T-cell (primary cell): Measurements from ENCODE around the gene NUB1. TPM values are rescaled to one million over a fixed set of nuclear protein-coding genes. Genes with fewer than 3 reads are reported as not detected.
A peak's percentile ranks its signal among the peaks of the same experiment; 100 is the strongest.

Experiments
- ATAC-seq, 4 experiments: fragments of 200-7000 bp in 3 of 4; fragments of 150-1000 bp in 1 of 4; cut with Tn5 transposase; replicated peaks in 1 of 4; 1 replicate in 3 of 4; 2 replicates in 1 of 4; pipeline ENCODE4 v1.10.0; 2021; ENCODE audit warnings: moderate library complexity in 3 of 4, mild to moderate bottlenecking in 2 of 4, moderate number of reproducible peaks in 1 of 4
- CTCF ChIA-PET, 2 donors: fragments of 300-600 bp; sonication (Branson Sonifier 250); formaldehyde crosslinking; loops; one replicate each; lab custom pipeline; 2022; ENCODE audit warnings: antibody characterized with exemption in 2 of 2; lab: Charles Lee
- POLR2A ChIA-PET, 2 donors: fragments of 300-600 bp; sonication (Branson Sonifier 250); formaldehyde crosslinking; loops; one replicate each; lab custom pipeline; 2022; ENCODE audit warnings: antibody characterized with exemption in 2 of 2; lab: Charles Lee
- DNase-seq, 35 experiments: peaks; one replicate each; pipeline versions ENCODE4 v3.0.0 to v3.0.0-alpha.2; 2013 to 2023
- H3K27ac ChIP-seq: one replicate; pipeline ENCODE4 v1.5.1; 2013; ENCODE audit warnings: low read length
- H3K27me3 ChIP-seq, 2 experiments: replicated peaks in 1 of 2; 1 replicate in 1 of 2; 2 replicates in 1 of 2; pipeline versions ENCODE4 v1.6.1 to v1.7.0; 2013; ENCODE audit warnings: low read length in 1 of 2, mixed read lengths in 1 of 2; ENCODE audit not compliant: control insufficient read depth in 2 of 2, insufficient read depth in 2 of 2; ENCODE audit errors: extremely low read depth in 1 of 2
- H3K36me3 ChIP-seq, 2 donors: 1 replicate in 1 of 2; 2 replicates in 1 of 2; pipeline versions ENCODE4 v1.6.1 to v1.7.0; 2013; ENCODE audit warnings: low read length in 1 of 2; ENCODE audit not compliant: control insufficient read depth in 2 of 2, insufficient read depth in 1 of 2; ENCODE audit errors: extremely low read depth in 1 of 2
- H3K4me1 ChIP-seq, 2 experiments: 1 replicate in 1 of 2; 2 replicates in 1 of 2; pipeline versions ENCODE4 v1.6.1 to v1.7.0; 2013; ENCODE audit warnings: low read length in 2 of 2, mixed read lengths in 1 of 2; ENCODE audit not compliant: insufficient read depth in 2 of 2, control insufficient read depth in 1 of 2; ENCODE audit errors: extremely low read depth in 1 of 2
- H3K4me3 ChIP-seq, 2 donors: 1 replicate in 1 of 2; 2 replicates in 1 of 2; pipeline versions ENCODE4 v1.5.1 to v1.7.0; 2013; ENCODE audit warnings: mild to moderate bottlenecking in 2 of 2, low read length in 1 of 2, moderate library complexity in 1 of 2; ENCODE audit not compliant: control insufficient read depth in 1 of 2; ENCODE audit errors: extremely low read depth in 1 of 2
- H3K9me3 ChIP-seq: 2 replicates; pipeline ENCODE4 v1.7.0; 2013
- H3K27ac Mint-ChIP-seq, 2 donors: one replicate each; pipeline ENCODE4 v1.8.0; 2020 to 2021; ENCODE audit warnings: mild to moderate bottlenecking in 2 of 2, mixed read lengths in 2 of 2
- H3K27me3 Mint-ChIP-seq, 2 donors: one replicate each; pipeline ENCODE4 v1.8.0; 2021 to 2022; ENCODE audit warnings: mixed read lengths in 2 of 2
- H3K36me3 Mint-ChIP-seq: one replicate; pipeline ENCODE4 v1.8.0; 2021; ENCODE audit warnings: mixed read lengths
- H3K4me1 Mint-ChIP-seq, 3 donors: one replicate each; pipeline ENCODE4 v1.8.0; 2020 to 2022; ENCODE audit warnings: mixed read lengths in 3 of 3, mild to moderate bottlenecking in 1 of 3
- H3K4me3 Mint-ChIP-seq, 3 donors: one replicate each; pipeline ENCODE4 v1.8.0; 2020 to 2022; ENCODE audit warnings: mild to moderate bottlenecking in 3 of 3, mixed read lengths in 3 of 3, moderate library complexity in 3 of 3
- H3K9me3 Mint-ChIP-seq, 3 donors: one replicate each; pipeline ENCODE4 v1.8.0; 2020 to 2022; ENCODE audit warnings: mixed read lengths in 3 of 3
- WGBS: methylation state at CpG from one replicate; pipeline ENCODE4 v1.1.5; 2013; ENCODE audit warnings: missing lambda C conversion rate; ENCODE audit not compliant: insufficient coverage; 5-methylcytosine and 5-hydroxymethylcytosine counted together
- total RNA-seq, 35 experiments: library from RNA in 6 of 35; stranded (reverse) in 6 of 35; fragments of 120-200 nt in 1 of 35; gene quantifications; one replicate each; pipeline versions ENCODE4 v1.2.1 to v1.2.4 and lab custom pipeline; 2013 to 2026

Gene NUB1
- total RNA-seq, 5 donors from 2014 or later (not counting 1 experiment from before 2014, with no cell fraction given) = 77.4 to 98.9 (median 87.7) TPM

DNA sequence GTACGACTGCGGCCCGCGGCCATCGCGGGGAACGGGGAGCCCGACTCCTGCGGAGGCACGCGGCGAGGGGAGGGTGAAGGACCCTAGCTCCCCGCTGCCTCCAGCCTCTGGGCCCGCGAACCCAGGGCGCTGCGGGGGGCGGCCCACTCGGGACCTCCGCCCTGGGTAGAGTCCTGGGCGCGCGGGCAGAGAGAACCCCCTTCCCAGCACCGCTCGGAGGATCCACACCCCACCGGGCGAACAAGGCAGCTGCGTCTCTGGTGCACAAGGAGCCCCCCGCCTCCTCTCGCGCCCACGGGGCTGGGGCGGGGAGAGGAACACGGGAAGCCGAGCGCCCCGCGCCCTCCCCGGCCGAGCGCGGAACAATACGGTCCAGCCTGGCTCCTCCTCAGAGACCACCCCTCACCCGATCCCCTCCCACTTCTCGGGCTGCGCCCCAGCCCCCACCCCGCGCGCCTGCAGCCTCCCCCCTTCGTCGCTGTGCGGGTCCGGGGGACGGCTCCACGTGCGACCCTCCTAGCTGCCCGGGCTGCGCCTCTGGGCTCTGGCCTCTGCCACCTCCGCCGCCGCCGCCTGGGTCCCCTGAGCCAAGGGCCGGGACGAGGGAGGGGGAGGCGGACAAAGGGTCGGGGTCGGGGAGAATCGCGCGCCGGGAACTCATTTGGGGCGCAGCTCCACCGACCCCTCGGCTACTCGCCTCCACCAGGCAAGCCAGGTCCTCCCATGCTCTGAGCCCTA lies 68.2 kb downstream of the NUB1 start, which contains the start of gene WDR86:
TSS of gene WDR86 (minus strand) at position 372 of the 738 bp plus-strand sequence. CDS start 449 bp downstream, outside the sequence.
- Mint-ChIP-seq H3K9me3 (no peaks in the 10 kb centered on the region), H3K4me1 (peaks cover 30 to 49% (median 37%) of the 10 kb centered on the region in 3 donors), H3K27ac (peak within 1 kb of the TSS; percentile 87 to 93), H3K27me3 (peaks cover 8 to 30% of the 10 kb centered on the region in 2 donors), H3K36me3 (peaks cover 4% of the 10 kb centered on the region), H3K4me3 (peak within 1 kb of the TSS; percentile 76 to 82 (median 78))
- Histone ChIP-seq H3K9me3 (no peaks in the 10 kb centered on the region), H3K27me3 (peaks cover 2 to 43% of the 10 kb centered on the region in 2 experiments), H3K4me3 (peak within 1 kb of the TSS; percentile 59 to 63), H3K36me3 (no peaks in the 10 kb centered on the region), H3K4me1 (peaks cover 0 to 51% of the 10 kb centered on the region in 2 experiments), H3K27ac (peak within 1 kb of the TSS; percentile 94)
- DNase-seq (peak in 16 of 35 experiments; percentile 12 to 52 (median 28)), ATAC-seq (peak in 3 of 4 experiments; percentile 14 to 45 (median 36))
- POLR2A ChIA-PET = interaction anchor here in 1 of 2 donors (0.6 to 0.7 kb wide), 2 partner anchors 70 to 110 kb away, joined by 4 to 6 read pairs; partner anchors contain the start of gene RHEB
- CTCF ChIA-PET = interaction anchor here in 1 of 2 donors (0.6 kb wide), 1 partner anchor 98 kb away, joined by 3 read pairs; no protein-coding TSS in a partner anchor
- 3% methylated on average over 67 of the region's 75 CpGs for WGBS

DNA sequence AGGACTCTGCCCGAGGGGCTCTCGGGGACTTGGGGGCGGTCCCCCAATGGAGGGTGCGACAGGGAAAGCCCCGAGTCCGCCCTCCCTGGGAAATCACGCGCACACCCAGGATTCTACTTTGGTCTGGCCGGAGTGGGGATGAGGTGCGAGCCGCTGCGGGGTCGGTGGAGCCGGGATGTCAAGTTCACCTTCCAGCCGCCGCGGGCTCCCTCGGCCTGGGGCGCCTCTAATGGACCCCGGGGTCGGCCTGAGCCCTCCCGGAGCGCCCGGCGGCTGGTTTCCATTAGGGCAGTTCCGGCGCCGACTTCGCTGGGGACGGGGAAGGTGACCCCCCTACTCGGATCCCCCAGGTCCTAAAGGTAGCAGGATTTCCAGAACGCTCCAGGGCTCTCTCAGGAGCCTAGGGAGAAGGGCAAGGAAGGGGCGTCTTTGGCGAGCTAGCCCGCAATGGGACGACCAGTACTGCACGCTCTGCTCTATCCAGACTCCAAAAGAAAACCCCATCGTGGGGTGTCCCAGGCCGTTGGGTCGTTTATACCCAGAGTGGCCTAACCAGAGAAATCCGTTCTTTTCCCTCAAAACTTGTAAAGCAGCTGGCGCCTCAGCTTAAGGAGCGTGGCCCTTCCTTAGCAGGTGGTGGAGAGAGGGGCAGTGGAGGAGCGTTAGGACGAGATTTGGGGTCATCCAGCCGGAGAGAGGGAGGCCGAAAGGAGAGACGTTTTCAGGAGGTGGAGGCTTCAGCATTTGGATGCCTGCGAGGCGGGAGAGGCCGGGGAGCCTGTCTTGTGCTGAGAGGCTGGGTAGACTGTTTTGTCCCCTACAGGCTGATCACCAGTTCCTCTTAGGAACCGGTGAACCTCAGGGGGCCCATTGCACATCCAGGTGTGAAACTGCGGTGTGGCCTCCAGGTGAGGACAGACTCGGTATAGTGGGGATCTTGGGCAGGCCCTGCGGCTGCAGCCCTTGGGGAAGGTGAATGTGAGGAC lies 69.1 kb downstream of the NUB1 start:
- H3K4me1 ChIP-seq = peaks cover 0 to 46% of the 10 kb centered on the region in 2 experiments
- Mint-ChIP-seq H3K27me3 (peaks cover 8 to 30% of the 10 kb centered on the region in 2 donors), H3K4me3 (peak overlapping the region; percentile 67 to 69 (median 67)), H3K27ac (peak overlapping the region; percentile 22 to 61), H3K4me1 (peaks cover 30 to 43% (median 37%) of the 10 kb centered on the region in 3 donors), H3K9me3 (no peaks in the 10 kb centered on the region), H3K36me3 (peaks cover 4% of the 10 kb centered on the region)
- ChIA-PET CTCF (interaction anchor here in 1 of 2 donors (0.6 kb wide), 1 partner anchor 99 kb away, joined by 3 read pairs; no protein-coding TSS in a partner anchor), POLR2A (no interaction called here)
- H3K36me3 ChIP-seq = no peaks in the 10 kb centered on the region
- 35% methylated on average over 42 of the region's 55 CpGs for WGBS
- peak overlapping the region in 1 of 2 donors; percentile 59 for H3K4me3 ChIP-seq
- H3K27me3 ChIP-seq = peaks cover 2 to 43% of the 10 kb centered on the region in 2 experiments
- DNase-seq (peak in 12 of 35 experiments; percentile 16 to 55 (median 26)), ATAC-seq (no peak)
- H3K9me3 ChIP-seq = no peaks in the 10 kb centered on the region
- peak overlapping the region; percentile 94 for H3K27ac ChIP-seq

DNA sequence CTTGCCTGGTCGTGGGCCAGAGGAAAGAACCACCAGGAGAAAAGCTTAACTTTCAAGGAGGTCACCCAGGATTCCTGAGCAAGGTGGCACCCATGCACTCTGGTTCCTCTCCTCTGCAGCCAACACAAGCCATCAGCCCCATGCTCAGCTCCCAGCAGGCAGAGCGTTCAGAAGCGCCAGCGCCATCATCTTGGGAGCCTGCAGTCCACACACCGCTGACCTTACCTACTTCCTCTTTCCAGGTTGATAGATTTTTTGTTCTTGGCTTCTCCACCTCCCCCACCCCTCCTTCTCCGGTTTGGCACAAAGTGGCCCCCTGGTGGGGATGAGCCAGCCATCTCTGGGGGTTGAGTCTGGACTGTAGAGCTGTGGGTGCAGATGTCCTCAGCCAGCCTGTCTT lies 69.9 kb downstream of the NUB1 start:
- no peak for ATAC-seq
- Mint-ChIP-seq H3K4me1 (peaks cover 30 to 42% (median 37%) of the 10 kb centered on the region in 3 donors), H3K4me3 (peak overlapping the region; percentile 25 to 69 (median 67)), H3K36me3 (peaks cover 4% of the 10 kb centered on the region), H3K27me3 (peaks cover 8 to 30% of the 10 kb centered on the region in 2 donors), H3K27ac (peak overlapping the region in 1 of 2 donors; percentile 11), H3K9me3 (no peaks in the 10 kb centered on the region)
- no peak for DNase-seq
- Histone ChIP-seq H3K36me3 (no peaks in the 10 kb centered on the region), H3K9me3 (no peaks in the 10 kb centered on the region), H3K27me3 (peaks cover 2 to 47% of the 10 kb centered on the region in 2 experiments), H3K4me1 (peaks cover 0 to 46% of the 10 kb centered on the region in 2 experiments), H3K27ac (no peak overlapping the region), H3K4me3 (no peak overlapping the region)
- 60% methylated on average over 1 of the region's 6 CpGs for WGBS
- CTCF ChIA-PET = interaction anchor here in 1 of 2 donors (0.6 to 0.7 kb wide), 2 partner anchors 45 to 974 kb away, joined by 3 read pairs; no protein-coding TSS in a partner anchor
- POLR2A ChIA-PET = interaction anchor here (0.6 to 0.7 kb wide), 3 partner anchors 36 to 465 kb away, joined by 4 to 5 read pairs (median 5); no protein-coding TSS in a partner anchor

DNA sequence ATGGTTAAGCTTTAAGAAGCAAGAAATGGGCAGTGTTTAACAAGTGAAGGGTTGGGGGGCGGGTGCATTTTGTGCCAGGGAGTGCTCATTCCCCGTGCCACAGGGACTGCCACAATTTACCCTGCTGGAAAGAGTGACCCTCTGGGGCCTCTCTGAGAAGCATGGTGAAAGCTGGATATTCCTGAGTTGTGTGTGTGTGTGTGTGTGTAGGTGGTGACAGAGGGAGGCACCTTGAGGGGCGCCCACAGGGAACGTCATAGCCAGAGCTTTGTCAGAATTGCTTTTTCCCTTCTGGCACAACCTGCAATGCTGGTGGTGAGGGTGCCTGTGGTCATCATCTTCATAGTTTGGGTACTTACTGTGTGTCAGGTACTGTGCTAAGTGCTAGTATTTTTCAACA lies 70.7 kb downstream of the NUB1 start:
- Mint-ChIP-seq H3K9me3 (no peaks in the 10 kb centered on the region), H3K27me3 (peaks cover 8 to 33% of the 10 kb centered on the region in 2 donors), H3K27ac (no peak overlapping the region), H3K36me3 (peaks cover 4% of the 10 kb centered on the region), H3K4me3 (peak overlapping the region in 1 of 3 donors; percentile 28), H3K4me1 (peaks cover 28 to 40% (median 37%) of the 10 kb centered on the region in 3 donors)
- WGBS = 91% methylated on average over 3 of the region's 4 CpGs
- ChIA-PET POLR2A (interaction anchor here (0.6 to 0.7 kb wide), 3 partner anchors 35 to 464 kb away, joined by 4 to 5 read pairs (median 5); no protein-coding TSS in a partner anchor), CTCF (interaction anchor here in 1 of 2 donors (0.7 kb wide), 1 partner anchor 975 kb away, joined by 3 read pairs; no protein-coding TSS in a partner anchor)
- DNase-seq (no peak), ATAC-seq (no peak)
- H3K4me1 ChIP-seq = peaks cover 0 to 42% of the 10 kb centered on the region in 2 experiments
- H3K4me3 ChIP-seq = no peak overlapping the region
- peaks cover 2 to 49% of the 10 kb centered on the region in 2 experiments for H3K27me3 ChIP-seq
- H3K36me3 ChIP-seq = no peaks in the 10 kb centered on the region
- no peaks in the 10 kb centered on the region for H3K9me3 ChIP-seq
- H3K27ac ChIP-seq = no peak overlapping the region

DNA sequence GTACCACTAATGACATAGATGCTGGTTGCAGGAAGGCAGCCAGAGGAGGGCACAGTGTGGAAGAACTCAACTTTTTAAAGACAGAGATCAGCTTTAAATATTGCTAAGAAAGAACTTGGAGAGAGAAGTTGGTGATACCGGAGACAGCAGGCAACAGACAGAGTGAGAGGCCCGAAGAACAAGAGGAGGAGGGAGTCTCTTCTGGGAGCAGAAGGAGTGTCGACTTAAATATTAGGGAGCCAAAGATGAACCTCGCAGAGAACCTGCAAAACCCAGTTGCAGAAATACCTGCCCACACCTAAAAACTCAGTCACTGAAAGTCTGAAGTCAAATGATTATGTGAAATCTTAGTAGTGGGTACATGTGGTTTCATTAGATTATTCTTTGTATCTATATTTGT lies 71.6 kb downstream of the NUB1 start:
- peaks cover 4% of the 10 kb centered on the region for H3K36me3 Mint-ChIP-seq
- no CpG with 5 or more reads among the region's 4 CpGs for WGBS
- peaks cover 0 to 3% (median 0%) of the 10 kb centered on the region in 3 donors for H3K9me3 Mint-ChIP-seq
- peak overlapping the region in 1 of 2 donors; percentile 38 for H3K27ac Mint-ChIP-seq
- ChIA-PET POLR2A (no interaction called here), CTCF (no interaction called here)
- H3K4me3 Mint-ChIP-seq = no peak overlapping the region
- ATAC-seq (no peak), DNase-seq (no peak)
- H3K27me3 Mint-ChIP-seq = peaks cover 8 to 35% of the 10 kb centered on the region in 2 donors
- peaks cover 0 to 37% of the 10 kb centered on the region in 2 experiments for H3K4me1 ChIP-seq
- no peaks in the 10 kb centered on the region for H3K9me3 ChIP-seq
- peaks cover 2 to 48% of the 10 kb centered on the region in 2 experiments for H3K27me3 ChIP-seq
- no peak overlapping the region for H3K4me3 ChIP-seq
- peaks cover 28 to 39% (median 37%) of the 10 kb centered on the region in 3 donors for H3K4me1 Mint-ChIP-seq
- H3K36me3 ChIP-seq = no peaks in the 10 kb centered on the region
- H3K27ac ChIP-seq = no peak overlapping the region
